PC-3 (cell line): Measurements from ENCODE around the gene REX1BD. TPM values are rescaled to one million over a fixed set of nuclear protein-coding genes. Genes with fewer than 3 reads are reported as not detected.
A peak's percentile ranks its signal among the peaks of the same experiment; 100 is the strongest.

Experiments used
- ATAC-seq: fragments of 200-7000 bp; cut with Tn5 transposase; 2 replicates; pipeline ENCODE4 v1.9.1; 2020; ENCODE audit warnings: mild to moderate bottlenecking, moderate library complexity
- BruUV-seq: library from RNA; stranded (reverse); fragments of 400-500 nt; replicated peaks from 2 replicates; lab custom pipeline; 2021; lab: Mats Ljungman, UMichigan
- CTCF ChIA-PET: fragments of 300-600 bp; sonication (Branson Sonifier 250); formaldehyde crosslinking; loops from one replicate; lab custom pipeline; 2022; ENCODE audit warnings: antibody characterized with exemption; lab: Charles Lee
- POLR2A ChIA-PET: fragments of 300-600 bp; sonication (Branson Sonifier 250); formaldehyde crosslinking; loops from one replicate; lab custom pipeline; 2022; ENCODE audit warnings: antibody characterized with exemption; ENCODE audit not compliant: unreplicated experiment; lab: Charles Lee
- DNase-seq: peaks from one replicate; pipeline ENCODE4 v3.0.0-alpha.2; 2015
- H2AFZ ChIP-seq: fragments of 300-600 bp; sonication (generic); 2 replicates; pipeline ENCODE4 v1.6.0; 2016; ENCODE audit warnings: antibody characterized with exemption, low read length
- H3F3A ChIP-seq: fragments of 300-600 bp; sonication (generic); one replicate; pipeline ENCODE4 v1.6.0; 2017; ENCODE audit warnings: antibody characterized with exemption, low read length, control low read depth, mild to moderate bottlenecking; ENCODE audit not compliant: unreplicated experiment
- H3K27ac ChIP-seq: fragments of 300-600 bp; sonication (generic); 2 replicates; pipeline ENCODE4 v1.5.1; 2016; ENCODE audit warnings: mild to moderate bottlenecking, low read length
- H3K27me3 ChIP-seq: fragments of 300-600 bp; sonication (generic); 2 replicates; pipeline ENCODE4 v1.6.1; 2016; ENCODE audit warnings: low read length, mixed read lengths
- H3K36me3 ChIP-seq: fragments of 300-600 bp; sonication (generic); 2 replicates; pipeline ENCODE4 v1.6.1; 2016; ENCODE audit warnings: low read depth, mixed run types, low read length, mixed read lengths
- H3K4me1 ChIP-seq: fragments of 300-600 bp; sonication (generic); 2 replicates; pipeline ENCODE4 v1.5.1; 2016; ENCODE audit warnings: low read length; ENCODE audit not compliant: insufficient read depth
- H3K4me2 ChIP-seq: fragments of 300-600 bp; sonication (generic); 2 replicates; pipeline ENCODE4 v1.6.0; 2016; ENCODE audit warnings: low read length
- H3K4me3 ChIP-seq: fragments of 300-600 bp; sonication (generic); 2 replicates; pipeline ENCODE4 v1.5.1; 2016; ENCODE audit warnings: mild to moderate bottlenecking, low read length, mixed read lengths
- H3K79me2 ChIP-seq: fragments of 300-600 bp; sonication (generic); 2 replicates; pipeline ENCODE4 v1.6.1; 2017; ENCODE audit warnings: low read length, mixed read lengths
- H3K9ac ChIP-seq: fragments of 300-600 bp; sonication (generic); 2 replicates; pipeline ENCODE4 v1.6.0; 2016; ENCODE audit warnings: mild to moderate bottlenecking, low read length
- H3K9me2 ChIP-seq: fragments of 300-600 bp; sonication (generic); replicated peaks from 2 replicates; pipeline ENCODE4 v1.6.1; 2016; ENCODE audit warnings: mixed run types, low read length, mixed read lengths
- H3K9me3 ChIP-seq: fragments of 300-600 bp; sonication (generic); 2 replicates; pipeline ENCODE4 v1.6.1; 2016; ENCODE audit warnings: low read length, mixed read lengths
- H4K20me1 ChIP-seq: fragments of 300-600 bp; sonication (generic); 2 replicates; pipeline ENCODE4 v1.6.1; 2016; ENCODE audit warnings: low read length, mixed read lengths
- EZH2 ChIP-seq: fragments of 300-600 bp; sonication (generic); IDR thresholded peaks from one replicate; pipeline ENCODE4 v1.6.1; 2017; ENCODE audit warnings: antibody characterized with exemption, mild to moderate bottlenecking, low read length; ENCODE audit not compliant: unreplicated experiment
- EZH2phosphoT487 ChIP-seq: fragments of 300-600 bp; sonication (generic); IDR thresholded peaks from 2 replicates; pipeline ENCODE4 v1.6.1; 2018; ENCODE audit warnings: mild to moderate bottlenecking, antibody characterized with exemption, low read length, borderline replicate concordance
- intact Hi-C: fragments of 100-400 bp; cut with micrococcal nuclease; formaldehyde crosslinking; loops from 2 replicates; pipeline ENCODE4 v1.9.0; 2023
- total RNA-seq: library from RNA; depleted of rRNA; stranded (reverse); fragments of >200 nt; gene quantifications from 2 replicates; pipeline ENCODE4 v1.2.3, GENCODE V29; 2014
- TF ChIP-seq, protein P1 (sequence below): fragments of 300-600 bp; sonication (generic); conservative IDR thresholded peaks from 2 replicates; pipeline ENCODE4 v1.5.1; 2017; ENCODE audit warnings: antibody characterized with exemption, low read depth, mild to moderate bottlenecking, low read length

Gene REX1BD
- total RNA-seq, 1 experiment from 2014 or later = 121 TPM

DNA sequence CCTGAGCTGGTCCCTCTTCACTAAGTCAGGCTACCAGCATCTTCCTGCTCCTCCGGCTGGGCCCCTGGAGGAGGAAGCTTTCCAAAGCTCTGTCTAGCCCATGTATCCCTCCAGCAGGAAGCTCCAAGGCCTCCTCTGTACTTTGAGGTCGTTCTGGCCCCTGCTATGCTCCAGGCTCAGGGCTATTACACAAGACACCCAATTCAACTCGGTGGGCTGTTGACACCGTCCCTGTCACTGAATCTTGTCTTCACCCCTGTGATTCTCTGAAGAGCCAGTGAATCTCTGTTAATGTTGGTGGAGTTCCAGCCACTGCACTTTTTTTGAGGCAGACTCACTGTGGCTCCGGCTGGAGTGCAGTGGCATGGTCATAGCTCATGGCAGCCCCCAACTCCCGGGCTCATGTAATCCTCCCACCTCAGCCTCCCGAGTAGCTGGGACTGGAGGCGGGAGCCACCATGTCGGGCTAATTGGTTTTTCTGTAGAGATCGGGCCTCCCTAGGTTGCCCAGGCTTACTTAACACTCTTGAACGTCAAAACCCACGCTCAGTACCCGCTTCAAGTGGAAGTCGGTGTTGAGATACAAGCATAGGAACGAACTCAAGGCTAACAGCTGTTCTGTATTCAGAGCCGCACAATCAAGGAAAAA, 512 bp upstream of the REX1BD start:
- peak overlapping the region; percentile 79 for H3K4me3 ChIP-seq
- no peaks in the 10 kb centered on the region for H3K9me2 ChIP-seq
- H3K27ac ChIP-seq = peak overlapping the region; percentile 88; the same call in 1 of the 2 replicates
- peaks cover 13% of the 10 kb centered on the region for H3K79me2 ChIP-seq
- H2AFZ ChIP-seq = peak overlapping the region; percentile 89
- ChIA-PET POLR2A (no interaction called here), CTCF (interaction anchor here (0.5 kb wide), 1 partner anchor 266 kb away, joined by 3 read pairs; no protein-coding TSS in a partner anchor)
- H4K20me1 ChIP-seq = no peaks in the 10 kb centered on the region
- peak overlapping the region; percentile 92 for H3K9ac ChIP-seq
- peak overlapping the region; percentile 98 for H3K4me2 ChIP-seq
- DNase-seq = no peak
- H3K4me1 ChIP-seq = peaks cover 18% of the 10 kb centered on the region
- H3F3A ChIP-seq = no peaks in the 10 kb centered on the region
- no peak for ATAC-seq
- H3K27me3 ChIP-seq = no peaks in the 10 kb centered on the region
- intact Hi-C loops = no loop called here
- TF ChIP-seq, protein P1, sequence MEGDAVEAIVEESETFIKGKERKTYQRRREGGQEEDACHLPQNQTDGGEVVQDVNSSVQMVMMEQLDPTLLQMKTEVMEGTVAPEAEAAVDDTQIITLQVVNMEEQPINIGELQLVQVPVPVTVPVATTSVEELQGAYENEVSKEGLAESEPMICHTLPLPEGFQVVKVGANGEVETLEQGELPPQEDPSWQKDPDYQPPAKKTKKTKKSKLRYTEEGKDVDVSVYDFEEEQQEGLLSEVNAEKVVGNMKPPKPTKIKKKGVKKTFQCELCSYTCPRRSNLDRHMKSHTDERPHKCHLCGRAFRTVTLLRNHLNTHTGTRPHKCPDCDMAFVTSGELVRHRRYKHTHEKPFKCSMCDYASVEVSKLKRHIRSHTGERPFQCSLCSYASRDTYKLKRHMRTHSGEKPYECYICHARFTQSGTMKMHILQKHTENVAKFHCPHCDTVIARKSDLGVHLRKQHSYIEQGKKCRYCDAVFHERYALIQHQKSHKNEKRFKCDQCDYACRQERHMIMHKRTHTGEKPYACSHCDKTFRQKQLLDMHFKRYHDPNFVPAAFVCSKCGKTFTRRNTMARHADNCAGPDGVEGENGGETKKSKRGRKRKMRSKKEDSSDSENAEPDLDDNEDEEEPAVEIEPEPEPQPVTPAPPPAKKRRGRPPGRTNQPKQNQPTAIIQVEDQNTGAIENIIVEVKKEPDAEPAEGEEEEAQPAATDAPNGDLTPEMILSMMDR = no peak
- TF ChIP-seq EZH2 = no peak
- TF ChIP-seq EZH2phosphoT487 = no peak
- BruUV-seq = TSS peak; percentile 52
- H3K9me3 ChIP-seq = no peaks in the 10 kb centered on the region
- H3K36me3 ChIP-seq = no peaks in the 10 kb centered on the region

DNA sequence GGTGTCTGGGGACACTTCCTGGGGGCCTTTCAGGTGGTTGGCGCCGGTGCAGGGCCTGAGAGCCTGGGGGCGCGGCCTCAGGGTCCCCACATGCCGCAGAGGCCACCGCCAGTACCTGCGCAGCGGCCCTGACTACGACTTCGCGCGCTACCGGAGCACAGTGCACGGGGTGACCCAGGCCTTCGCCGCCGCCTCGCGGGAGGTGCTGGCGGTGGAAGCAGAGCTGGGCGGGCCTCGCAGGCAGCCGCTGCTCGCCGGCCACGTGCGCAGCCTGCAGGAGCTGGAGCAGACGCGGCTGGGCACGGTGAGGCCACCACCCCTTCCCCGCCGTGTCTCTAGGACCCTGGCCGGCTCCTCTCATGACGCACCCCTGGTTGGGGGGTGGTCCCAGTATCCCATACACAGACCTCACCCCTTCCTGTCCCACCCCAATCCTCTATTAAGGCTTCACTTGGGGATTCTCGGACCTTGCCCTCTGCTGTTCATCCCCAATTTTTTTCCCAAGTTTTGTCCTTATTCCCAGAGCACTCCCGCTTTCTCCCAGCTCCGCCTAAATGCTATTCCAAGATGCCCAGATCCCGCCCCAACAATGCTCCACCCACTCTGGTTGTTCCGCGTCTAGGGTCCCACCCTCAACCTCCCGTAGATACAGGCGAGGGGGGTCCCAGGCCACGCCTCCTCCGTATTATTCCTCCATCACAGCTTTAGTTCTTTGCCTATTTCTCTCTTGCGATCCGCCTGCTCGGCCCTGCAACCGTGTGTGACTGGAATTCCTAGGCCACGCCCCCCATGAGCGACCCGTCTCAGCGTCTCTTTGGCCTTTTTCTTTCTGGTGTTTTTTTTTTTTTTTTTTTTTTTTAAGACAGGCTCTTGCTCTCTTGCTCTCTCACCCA, 1.0 kb downstream of the REX1BD start:
- Histone ChIP-seq H3K4me3 (peak overlapping the region; percentile 79), H3K9me3 (no peaks in the 10 kb centered on the region), H2AFZ (peak overlapping the region; percentile 89), H3F3A (no peaks in the 10 kb centered on the region), H3K27ac (peak overlapping the region; percentile 88), H3K4me2 (peak overlapping the region; percentile 98), H3K9me2 (no peaks in the 10 kb centered on the region), H3K4me1 (peaks cover 24% of the 10 kb centered on the region), H3K36me3 (no peaks in the 10 kb centered on the region), H4K20me1 (no peaks in the 10 kb centered on the region), H3K79me2 (peaks cover 13% of the 10 kb centered on the region), H3K9ac (peak overlapping the region; percentile 92), H3K27me3 (no peaks in the 10 kb centered on the region)
- ChIA-PET POLR2A (interaction anchor here (0.6 to 1.5 kb wide), 3 partner anchors 18 to 329 kb away, joined by 3 to 8 read pairs (median 7); partner anchors contain the start of genes COPE and UBA52), CTCF (interaction anchor here (0.6 to 1.0 kb wide), 4 partner anchors 32 to 496 kb away, joined by 3 to 5 read pairs (median 3); partner anchors contain the start of gene KXD1)
- DNase-seq (peak; percentile 63), ATAC-seq (peak; percentile 61)
- TF ChIP-seq, protein P1 = no peak
- TF ChIP-seq EZH2phosphoT487 = no peak
- TF ChIP-seq EZH2 = no peak
- TSS peak; percentile 43 for BruUV-seq
- intact Hi-C loops = no loop called here
